ENCODE data around the gene CNOT6. TPM values are rescaled to one million over a fixed set of nuclear protein-coding genes. Genes with fewer than 3 reads are reported as not detected.

Gene CNOT6
- total RNA-seq, 3 donors from 2014 or later (not counting 1 experiment from before 2014, with no cell fraction given), result 20.9 to 32.4 (median 26.1) TPM

DNA sequence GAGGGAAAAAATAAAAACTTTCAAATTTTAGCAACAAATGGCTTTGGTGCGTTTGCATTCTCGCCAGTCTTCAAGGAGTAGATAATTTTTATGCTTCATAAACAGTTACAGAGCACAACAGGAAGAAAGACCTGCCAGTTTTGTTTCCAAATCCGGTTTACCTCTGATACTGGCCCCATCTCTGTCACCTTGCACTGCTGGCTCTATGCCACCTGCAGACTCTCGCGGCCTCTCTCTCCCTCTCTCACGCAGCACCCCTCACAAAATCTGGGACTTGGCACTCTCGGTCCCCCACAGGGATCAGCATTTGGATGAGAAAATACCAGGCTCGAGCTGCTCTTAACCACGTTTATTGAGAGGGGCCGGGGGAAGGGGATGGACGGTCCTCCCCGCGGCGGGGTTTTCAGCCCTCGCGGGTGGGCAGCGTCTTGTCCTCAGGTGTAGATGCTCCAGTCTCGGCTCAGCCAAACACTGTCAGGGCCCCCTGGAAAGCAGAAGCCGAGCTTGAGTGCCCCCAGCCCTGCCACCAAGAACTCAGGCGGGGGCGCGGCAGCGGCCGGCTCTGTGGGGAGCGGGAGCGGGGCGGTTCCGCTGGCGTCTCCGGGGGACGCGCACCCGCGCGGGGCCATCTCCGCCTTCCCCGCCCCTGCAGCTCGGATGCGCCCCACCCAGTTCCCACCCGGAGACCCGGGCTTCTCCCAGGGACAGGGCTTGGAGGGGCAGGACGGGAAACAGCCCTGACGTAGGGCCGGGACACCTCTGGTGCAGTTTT is 95.8 kb downstream of the CNOT6 start:
- H3K27me3 ChIP-seq (ENCODE audit: control insufficient read depth, insufficient read depth, low read length), result peaks cover 9% of the 10 kb centered on the region
- no peak overlapping the region for H3K4me3 ChIP-seq (ENCODE audit: low read length)
- Mint-ChIP-seq H3K27me3 (ENCODE audit: low read depth in 2 of 2) (peaks cover 27 to 31% of the 10 kb centered on the region in 2 donors), H3K4me3 (no peak overlapping the region), H3K36me3 (no peaks in the 10 kb centered on the region), H3K4me1 (no peaks in the 10 kb centered on the region), H3K27ac (no peak overlapping the region), H3K9me3 (no peaks in the 10 kb centered on the region)
- intact Hi-C loops (cut with micrococcal nuclease), result no loop called here
- no peak for ATAC-seq
- TF ChIP-seq, protein P1, sequence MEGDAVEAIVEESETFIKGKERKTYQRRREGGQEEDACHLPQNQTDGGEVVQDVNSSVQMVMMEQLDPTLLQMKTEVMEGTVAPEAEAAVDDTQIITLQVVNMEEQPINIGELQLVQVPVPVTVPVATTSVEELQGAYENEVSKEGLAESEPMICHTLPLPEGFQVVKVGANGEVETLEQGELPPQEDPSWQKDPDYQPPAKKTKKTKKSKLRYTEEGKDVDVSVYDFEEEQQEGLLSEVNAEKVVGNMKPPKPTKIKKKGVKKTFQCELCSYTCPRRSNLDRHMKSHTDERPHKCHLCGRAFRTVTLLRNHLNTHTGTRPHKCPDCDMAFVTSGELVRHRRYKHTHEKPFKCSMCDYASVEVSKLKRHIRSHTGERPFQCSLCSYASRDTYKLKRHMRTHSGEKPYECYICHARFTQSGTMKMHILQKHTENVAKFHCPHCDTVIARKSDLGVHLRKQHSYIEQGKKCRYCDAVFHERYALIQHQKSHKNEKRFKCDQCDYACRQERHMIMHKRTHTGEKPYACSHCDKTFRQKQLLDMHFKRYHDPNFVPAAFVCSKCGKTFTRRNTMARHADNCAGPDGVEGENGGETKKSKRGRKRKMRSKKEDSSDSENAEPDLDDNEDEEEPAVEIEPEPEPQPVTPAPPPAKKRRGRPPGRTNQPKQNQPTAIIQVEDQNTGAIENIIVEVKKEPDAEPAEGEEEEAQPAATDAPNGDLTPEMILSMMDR (IDR thresholded peaks at IDR 0.05), result no peak
- no peaks in the 10 kb centered on the region for H3K9me3 ChIP-seq (ENCODE audit: control insufficient read depth, insufficient read depth, low read length)
- DNase-seq, result no peak
- H3K27ac ChIP-seq (ENCODE audit: low read length), result no peak overlapping the region
- no peaks in the 10 kb centered on the region for H3K4me1 ChIP-seq (ENCODE audit: control insufficient read depth, insufficient read depth, low read length)
- 2% methylated on average over 44 of the region's 44 CpGs for WGBS (ENCODE audit: insufficient coverage)
- H3K36me3 ChIP-seq (ENCODE audit: control insufficient read depth, insufficient read depth, low read length), result no peaks in the 10 kb centered on the region

DNA sequence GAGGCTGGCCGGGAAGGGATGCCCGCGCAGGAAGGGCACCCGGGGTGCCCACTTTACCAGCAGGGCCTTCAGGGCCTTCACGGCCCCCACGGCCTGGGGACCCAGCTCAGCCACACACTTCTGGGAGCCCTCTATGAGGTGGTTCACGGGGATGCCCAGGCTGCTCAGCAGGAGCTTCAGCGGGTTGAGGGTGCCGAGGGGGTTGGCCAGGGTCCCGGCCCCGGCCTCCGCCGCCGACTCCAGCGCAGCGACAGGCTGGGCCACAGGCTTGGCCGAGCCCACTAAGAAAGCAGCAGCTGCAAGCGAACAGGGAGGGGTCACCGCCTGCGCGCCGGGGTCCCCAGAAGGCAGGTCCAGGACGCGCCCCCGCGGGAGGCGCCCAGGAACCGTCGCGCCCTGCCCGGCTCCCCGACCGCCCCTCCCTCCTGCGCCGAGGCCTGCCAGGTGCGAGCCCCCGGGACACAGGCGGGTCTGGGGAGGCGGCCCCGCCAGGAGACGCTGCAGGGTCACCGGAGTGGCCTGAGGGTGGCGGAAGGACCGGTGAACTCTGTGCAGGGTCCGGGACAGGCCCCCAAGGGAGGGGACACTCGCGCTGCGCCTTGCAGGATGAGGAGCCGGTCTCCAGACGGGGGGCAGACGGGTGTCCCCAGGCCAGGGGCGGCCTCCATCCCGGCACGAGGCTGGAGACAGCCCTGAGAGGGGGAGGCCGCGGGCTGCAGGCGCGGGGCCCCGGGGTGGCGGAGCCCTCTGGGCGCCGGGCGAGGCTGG is 96.5 kb downstream of the CNOT6 start:
- intact Hi-C loops (cut with micrococcal nuclease), result no loop called here
- Mint-ChIP-seq H3K27ac (no peak overlapping the region), H3K4me1 (no peaks in the 10 kb centered on the region), H3K4me3 (no peak overlapping the region), H3K36me3 (no peaks in the 10 kb centered on the region), H3K9me3 (no peaks in the 10 kb centered on the region), H3K27me3 (ENCODE audit: low read depth in 2 of 2) (peaks cover 23 to 27% of the 10 kb centered on the region in 2 donors)
- Histone ChIP-seq H3K9me3 (ENCODE audit: control insufficient read depth, insufficient read depth, low read length) (no peaks in the 10 kb centered on the region), H3K4me1 (ENCODE audit: control insufficient read depth, insufficient read depth, low read length) (no peaks in the 10 kb centered on the region), H3K36me3 (ENCODE audit: control insufficient read depth, insufficient read depth, low read length) (no peaks in the 10 kb centered on the region), H3K4me3 (ENCODE audit: low read length) (no peak overlapping the region), H3K27ac (ENCODE audit: low read length) (no peak overlapping the region), H3K27me3 (ENCODE audit: control insufficient read depth, insufficient read depth, low read length) (peaks cover 9% of the 10 kb centered on the region)
- no peak for DNase-seq
- TF ChIP-seq, protein P1 (IDR thresholded peaks at IDR 0.05), result no peak
- ATAC-seq, result no peak
- 5% methylated on average over 63 of the region's 63 CpGs for WGBS (ENCODE audit: insufficient coverage)

DNA sequence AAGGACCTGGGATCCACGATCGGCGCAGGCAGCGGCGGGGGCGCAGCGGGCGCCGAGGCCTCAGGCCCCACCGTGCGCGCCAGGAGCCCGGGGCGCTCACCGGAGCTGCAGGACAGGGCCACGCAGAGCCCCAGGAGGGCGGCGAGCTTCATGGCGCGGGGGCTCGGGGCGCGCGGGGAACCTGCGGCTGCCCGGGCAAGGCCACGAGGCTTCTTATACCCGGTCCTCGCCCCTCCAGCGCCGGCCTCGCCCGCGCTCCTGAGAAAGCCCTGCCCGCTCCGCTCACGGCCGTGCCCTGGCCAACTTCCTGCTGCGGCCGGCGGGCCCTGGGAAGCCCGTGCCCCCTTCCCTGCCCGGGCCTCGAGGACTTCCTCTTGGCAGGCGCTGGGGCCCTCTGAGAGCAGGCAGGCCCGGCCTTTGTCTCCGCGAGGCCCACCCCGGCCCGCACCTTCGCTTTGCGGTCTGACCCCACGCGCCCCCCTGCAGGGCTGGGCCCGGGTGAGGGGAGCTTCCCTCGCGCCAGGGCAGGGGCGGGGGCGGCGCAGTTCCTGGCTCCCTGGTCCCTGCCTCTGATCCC is 97.2 kb downstream of the CNOT6 start, which contains the start of gene SCGB3A1:
Gene SCGB3A1 (minus strand): TSS at position 189 of the 577 bp plus-strand sequence. CDS start 37 bp downstream, at position 152.
- H3K4me3 ChIP-seq (ENCODE audit: low read length), result no peak within 1 kb of the TSS
- Mint-ChIP-seq H3K27ac (no peak within 1 kb of the TSS), H3K9me3 (no peaks in the 10 kb centered on the region), H3K36me3 (no peaks in the 10 kb centered on the region), H3K27me3 (ENCODE audit: low read depth in 2 of 2) (peaks cover 18 to 27% of the 10 kb centered on the region in 2 donors), H3K4me1 (no peaks in the 10 kb centered on the region), H3K4me3 (no peak within 1 kb of the TSS)
- DNase-seq (no peak), ATAC-seq (no peak)
- intact Hi-C loops (cut with micrococcal nuclease), result no loop called here
- H3K9me3 ChIP-seq (ENCODE audit: control insufficient read depth, insufficient read depth, low read length), result no peaks in the 10 kb centered on the region
- H3K27ac ChIP-seq (ENCODE audit: low read length), result no peak within 1 kb of the TSS
- no peaks in the 10 kb centered on the region for H3K4me1 ChIP-seq (ENCODE audit: control insufficient read depth, insufficient read depth, low read length)
- TF ChIP-seq, protein P1 (IDR thresholded peaks at IDR 0.05), result no peak
- no peaks in the 10 kb centered on the region for H3K36me3 ChIP-seq (ENCODE audit: control insufficient read depth, insufficient read depth, low read length)
- WGBS (ENCODE audit: insufficient coverage), result 4% methylated on average over 60 of the region's 60 CpGs
- H3K27me3 ChIP-seq (ENCODE audit: control insufficient read depth, insufficient read depth, low read length), result peaks cover 9% of the 10 kb centered on the region
